ENCODE measurements around the gene SIN3B.

DNA sequence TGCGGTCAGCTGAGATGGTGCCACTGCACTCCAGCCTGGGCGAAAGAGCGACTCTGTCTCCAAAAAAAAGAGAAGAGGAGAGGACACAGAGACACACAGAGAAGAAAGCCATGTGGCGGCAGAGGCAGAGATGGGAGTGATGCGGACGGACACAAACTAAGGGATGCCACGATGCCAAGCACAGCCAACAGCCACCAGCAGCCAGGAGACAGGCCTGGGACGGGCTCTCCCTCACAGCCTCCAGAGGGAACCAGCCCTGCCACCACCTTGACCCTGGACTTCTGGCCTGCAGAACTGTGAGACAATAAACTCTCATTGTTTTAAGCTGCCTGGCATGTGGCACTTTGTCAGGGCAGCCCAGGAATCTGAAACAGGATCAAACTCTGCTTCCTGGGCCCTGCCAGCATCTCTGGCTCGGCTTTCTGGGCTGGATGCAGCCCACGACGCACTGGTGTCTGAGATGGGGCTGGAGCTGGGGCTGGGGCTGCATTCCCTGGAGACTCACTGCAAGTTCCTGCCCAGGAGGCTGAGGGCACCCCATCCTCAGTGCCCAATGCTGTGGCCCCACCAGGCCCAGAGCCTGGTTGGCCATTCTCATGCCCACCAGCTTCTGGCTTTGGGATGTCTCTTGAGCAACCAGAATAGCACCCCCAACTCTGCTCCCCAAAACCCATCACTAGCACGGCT is 62.6 kb downstream of the SIN3B start:
- TF ChIP-seq, protein P1, sequence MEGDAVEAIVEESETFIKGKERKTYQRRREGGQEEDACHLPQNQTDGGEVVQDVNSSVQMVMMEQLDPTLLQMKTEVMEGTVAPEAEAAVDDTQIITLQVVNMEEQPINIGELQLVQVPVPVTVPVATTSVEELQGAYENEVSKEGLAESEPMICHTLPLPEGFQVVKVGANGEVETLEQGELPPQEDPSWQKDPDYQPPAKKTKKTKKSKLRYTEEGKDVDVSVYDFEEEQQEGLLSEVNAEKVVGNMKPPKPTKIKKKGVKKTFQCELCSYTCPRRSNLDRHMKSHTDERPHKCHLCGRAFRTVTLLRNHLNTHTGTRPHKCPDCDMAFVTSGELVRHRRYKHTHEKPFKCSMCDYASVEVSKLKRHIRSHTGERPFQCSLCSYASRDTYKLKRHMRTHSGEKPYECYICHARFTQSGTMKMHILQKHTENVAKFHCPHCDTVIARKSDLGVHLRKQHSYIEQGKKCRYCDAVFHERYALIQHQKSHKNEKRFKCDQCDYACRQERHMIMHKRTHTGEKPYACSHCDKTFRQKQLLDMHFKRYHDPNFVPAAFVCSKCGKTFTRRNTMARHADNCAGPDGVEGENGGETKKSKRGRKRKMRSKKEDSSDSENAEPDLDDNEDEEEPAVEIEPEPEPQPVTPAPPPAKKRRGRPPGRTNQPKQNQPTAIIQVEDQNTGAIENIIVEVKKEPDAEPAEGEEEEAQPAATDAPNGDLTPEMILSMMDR (IDR thresholded peaks at IDR 0.05; ENCODE audit: insufficient read depth, low read length, poor library complexity, severe bottlenecking): no peak
- TF ChIP-seq EZH2phosphoT487 (conservative IDR thresholded peaks at IDR 0.05; ENCODE audit: low read length): no peak

All from SU-DHL-6 (cell line).